HG03097 (cell line): ENCODE measurements around the gene CLDN9.

Experiments
- ATAC-seq: cut with Tn5 transposase; IDR thresholded peaks from one replicate; pipeline ENCODE4 v1.9.1; 2021; ENCODE audit not compliant: unreplicated experiment, low FRiP score

CLDN9 gene

DNA sequence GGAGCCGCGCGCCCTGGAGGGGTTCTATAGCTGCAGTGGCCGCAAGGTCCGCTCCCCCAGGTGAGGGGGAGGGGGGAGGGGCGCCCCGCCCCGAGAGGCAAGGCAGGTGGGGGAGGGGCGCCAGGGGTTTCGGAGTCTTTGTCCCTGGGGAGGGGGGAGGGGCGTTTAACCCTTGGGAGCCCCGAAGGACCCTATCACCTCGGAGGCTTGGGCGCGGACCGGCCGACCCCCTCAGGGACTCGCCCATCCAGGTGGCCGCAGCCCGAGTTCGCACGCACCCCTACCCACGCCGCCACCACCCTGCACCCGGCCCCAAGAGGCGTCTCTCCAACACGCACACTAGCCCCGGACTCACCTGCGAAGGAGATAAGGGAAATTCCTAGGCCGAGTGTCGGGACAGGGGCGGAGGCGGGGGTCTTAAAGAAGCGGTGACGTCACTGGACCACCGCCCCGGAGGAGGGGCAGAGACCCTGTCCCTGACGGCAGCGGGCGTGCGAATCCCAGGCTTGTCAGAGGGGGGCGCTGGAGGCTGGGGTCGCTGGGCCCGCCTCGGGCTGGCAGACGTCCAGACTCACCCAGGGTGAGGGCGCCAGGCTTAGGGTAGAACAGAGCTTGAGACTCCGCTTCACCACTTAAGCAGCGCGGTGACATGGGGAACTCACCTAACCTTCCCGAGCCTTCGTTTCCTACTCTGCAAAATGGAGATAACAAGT lies 5.2 kb downstream of the CLDN9 start, which contains the start of gene CLDN6:
Gene CLDN6, minus strand, starts transcription at position 390 of the 713 bp plus-strand sequence. CDS start 2,162 bp downstream, outside the sequence.
- no peak for ATAC-seq

- ATAC-seq, result no peak
Observed at GRCh38 chr16:3019594-3020246, 7.0 kb downstream of the CLDN9 start.

- ATAC-seq, result no peak
Observed at GRCh38 chr16:3020247-3020603, 7.5 kb downstream of the CLDN9 start, which contains the start of gene TNFRSF12A. TSS of gene TNFRSF12A (plus strand) at chr16:3020368. CDS start at chr16:3020398, 30 bp downstream.

DNA sequence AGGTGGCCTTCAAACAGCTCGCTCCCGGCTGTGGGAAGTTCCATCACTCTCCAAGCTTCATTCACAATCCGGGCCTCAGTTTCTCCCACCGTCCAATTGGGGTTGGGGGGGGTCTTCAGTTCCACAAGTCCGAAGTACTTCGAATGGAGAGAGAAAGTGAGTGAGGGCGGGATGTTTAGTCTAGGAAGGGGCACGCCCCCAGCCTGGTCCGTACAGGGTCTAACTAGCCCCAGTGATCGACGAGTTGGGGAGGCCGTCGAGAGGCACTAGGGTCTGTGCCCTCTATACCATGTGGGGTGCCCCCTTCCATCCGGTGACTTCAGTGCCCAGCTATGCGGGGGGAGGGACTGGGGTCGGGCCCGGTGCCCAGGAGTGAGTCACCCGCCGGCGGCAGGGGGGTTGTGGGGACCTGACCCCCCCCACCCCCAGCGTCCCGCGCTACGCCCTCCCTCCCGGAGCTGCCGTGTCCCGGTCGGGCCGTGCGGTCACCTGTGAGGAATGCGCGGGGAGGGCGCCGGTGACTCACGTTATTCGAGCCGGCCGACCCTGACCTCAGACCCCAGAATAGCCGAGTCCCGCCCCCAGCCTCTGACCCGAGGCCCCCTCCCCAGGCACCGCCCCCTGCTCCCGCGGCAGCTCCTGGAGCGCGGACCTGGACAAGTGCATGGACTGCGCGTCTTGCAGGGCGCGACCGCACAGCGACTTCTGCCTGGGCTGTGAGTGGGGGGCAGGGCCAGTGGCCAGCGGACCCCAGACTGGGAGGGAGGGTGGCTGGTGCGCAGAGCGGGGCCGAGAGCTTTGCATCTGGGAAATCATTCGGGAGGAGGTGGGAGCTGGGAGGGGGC lies 8.1 kb downstream of the CLDN9 start:
- ATAC-seq, result no peak

DNA sequence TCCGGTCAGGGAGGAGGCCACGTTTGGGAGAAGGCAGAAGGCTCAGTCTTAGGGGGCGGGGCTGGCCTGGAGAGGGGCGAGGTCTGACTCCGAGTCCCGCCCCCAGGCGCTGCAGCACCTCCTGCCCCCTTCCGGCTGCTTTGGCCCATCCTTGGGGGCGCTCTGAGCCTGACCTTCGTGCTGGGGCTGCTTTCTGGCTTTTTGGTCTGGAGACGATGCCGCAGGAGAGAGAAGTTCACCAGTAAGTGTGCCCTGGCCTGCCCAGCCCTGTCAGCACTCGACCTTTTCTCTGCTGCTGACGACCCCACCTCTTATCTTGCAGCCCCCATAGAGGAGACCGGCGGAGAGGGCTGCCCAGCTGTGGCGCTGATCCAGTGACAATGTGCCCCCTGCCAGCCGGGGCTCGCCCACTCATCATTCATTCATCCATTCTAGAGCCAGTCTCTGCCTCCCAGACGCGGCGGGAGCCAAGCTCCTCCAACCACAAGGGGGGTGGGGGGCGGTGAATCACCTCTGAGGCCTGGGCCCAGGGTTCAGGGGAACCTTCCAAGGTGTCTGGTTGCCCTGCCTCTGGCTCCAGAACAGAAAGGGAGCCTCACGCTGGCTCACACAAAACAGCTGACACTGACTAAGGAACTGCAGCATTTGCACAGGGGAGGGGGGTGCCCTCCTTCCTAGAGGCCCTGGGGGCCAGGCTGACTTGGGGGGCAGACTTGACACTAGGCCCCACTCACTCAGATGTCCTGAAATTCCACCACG lies 8.9 kb downstream of the CLDN9 start:
- ATAC-seq, result no peak

DNA sequence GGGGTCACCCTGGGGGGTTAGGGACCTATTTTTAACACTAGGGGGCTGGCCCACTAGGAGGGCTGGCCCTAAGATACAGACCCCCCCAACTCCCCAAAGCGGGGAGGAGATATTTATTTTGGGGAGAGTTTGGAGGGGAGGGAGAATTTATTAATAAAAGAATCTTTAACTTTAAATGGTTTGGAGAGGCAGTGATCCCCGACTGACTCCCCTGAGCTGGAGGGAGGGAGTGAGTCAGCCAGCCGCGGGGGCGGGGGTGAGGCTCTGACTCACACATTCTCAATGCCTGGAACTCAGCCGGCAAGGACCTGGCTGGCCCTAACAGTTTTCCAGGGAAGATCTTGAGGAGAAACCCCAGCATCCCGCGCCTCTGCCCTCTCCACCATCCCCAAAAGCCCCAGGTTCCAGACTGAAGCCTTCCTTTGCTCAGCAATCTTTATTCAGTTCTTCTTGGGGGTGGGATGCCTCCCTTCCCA lies 9.5 kb downstream of the CLDN9 start:
- no peak for ATAC-seq

DNA sequence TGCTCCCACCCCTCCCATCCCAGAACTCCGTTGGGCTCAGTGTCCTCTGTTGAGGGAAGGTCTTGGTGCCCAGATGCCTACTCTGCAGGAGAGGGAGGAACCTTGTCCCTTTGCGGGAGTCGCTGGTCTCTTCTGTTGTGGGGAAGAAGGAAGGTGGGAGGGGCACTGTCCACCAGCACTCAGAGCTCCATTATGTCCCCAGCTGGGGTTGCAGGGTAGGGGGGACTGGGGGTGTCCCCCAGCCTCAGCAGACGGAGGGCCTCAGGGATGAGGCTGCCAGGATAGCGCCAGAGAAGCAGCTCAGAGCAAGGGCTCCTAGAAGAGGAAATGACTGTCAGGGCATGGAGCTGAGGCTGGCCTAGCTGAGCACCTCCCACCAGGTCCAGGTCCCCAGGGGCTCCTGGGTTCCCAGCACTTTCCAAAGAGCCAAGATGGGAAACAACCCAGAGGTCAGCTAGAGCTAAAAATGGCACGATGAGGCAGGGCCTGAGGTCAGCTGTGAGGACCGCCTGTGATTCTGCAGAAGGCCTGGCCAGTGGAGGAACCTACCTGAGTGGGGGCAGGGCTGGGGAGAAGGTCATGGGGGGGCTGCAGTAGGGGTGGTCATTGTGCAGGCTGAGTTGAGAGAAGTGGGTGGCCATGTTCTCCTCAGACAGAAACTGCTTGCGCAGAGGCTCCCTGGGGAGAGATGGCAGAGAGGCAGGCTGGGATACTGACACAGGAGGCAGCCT lies 10.1 kb downstream of the CLDN9 start:
- ATAC-seq, result no peak

DNA sequence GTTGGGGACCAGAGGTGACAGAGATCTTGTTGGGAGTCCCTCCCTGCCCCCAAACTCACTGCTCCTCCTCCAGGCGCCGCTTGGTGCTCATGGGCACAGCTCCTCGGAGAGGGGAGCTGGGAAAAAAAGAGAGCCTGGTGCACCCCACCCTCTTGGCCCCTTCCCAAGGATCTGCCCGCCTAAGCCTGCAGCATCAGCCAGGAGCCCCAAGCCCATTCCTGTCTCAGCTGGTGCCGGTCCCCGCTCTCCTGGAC lies 10.6 kb downstream of the CLDN9 start:
- ATAC-seq, result no peak

GRCh38 chr16:3023669-3024478 lies 11.2 kb downstream of the CLDN9 start, which contains the start of the genes HCFC1R1 and THOC6:
TSS of gene HCFC1R1 (minus strand) at chr16:3023942. CDS start at chr16:3023941, 1 bp downstream.
TSS of gene THOC6 (plus strand) at chr16:3024035. CDS start at chr16:3024327, 292 bp downstream.
- peak; percentile 63 for ATAC-seq

- no peak for ATAC-seq
Observed at GRCh38 chr16:3025032-3026002, 12.6 kb downstream of the CLDN9 start.

DNA sequence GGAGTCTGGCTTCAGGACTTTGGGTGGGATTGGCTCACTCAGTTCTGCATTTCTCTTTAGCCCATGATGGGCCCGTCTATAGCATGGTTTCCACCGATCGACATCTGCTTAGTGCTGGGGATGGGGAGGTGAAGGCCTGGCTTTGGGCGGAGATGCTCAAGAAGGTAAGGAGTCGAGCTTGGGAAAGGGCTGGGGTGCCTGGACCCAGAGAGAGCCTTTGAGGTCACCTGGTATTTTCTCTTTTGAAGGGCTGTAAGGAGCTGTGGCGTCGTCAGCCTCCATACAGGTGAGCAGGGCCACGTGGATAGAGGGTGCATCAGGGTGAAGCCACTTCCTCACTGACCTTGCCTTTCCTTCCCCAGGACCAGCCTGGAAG lies 13.3 kb downstream of the CLDN9 start:
- ATAC-seq, result no peak

DNA sequence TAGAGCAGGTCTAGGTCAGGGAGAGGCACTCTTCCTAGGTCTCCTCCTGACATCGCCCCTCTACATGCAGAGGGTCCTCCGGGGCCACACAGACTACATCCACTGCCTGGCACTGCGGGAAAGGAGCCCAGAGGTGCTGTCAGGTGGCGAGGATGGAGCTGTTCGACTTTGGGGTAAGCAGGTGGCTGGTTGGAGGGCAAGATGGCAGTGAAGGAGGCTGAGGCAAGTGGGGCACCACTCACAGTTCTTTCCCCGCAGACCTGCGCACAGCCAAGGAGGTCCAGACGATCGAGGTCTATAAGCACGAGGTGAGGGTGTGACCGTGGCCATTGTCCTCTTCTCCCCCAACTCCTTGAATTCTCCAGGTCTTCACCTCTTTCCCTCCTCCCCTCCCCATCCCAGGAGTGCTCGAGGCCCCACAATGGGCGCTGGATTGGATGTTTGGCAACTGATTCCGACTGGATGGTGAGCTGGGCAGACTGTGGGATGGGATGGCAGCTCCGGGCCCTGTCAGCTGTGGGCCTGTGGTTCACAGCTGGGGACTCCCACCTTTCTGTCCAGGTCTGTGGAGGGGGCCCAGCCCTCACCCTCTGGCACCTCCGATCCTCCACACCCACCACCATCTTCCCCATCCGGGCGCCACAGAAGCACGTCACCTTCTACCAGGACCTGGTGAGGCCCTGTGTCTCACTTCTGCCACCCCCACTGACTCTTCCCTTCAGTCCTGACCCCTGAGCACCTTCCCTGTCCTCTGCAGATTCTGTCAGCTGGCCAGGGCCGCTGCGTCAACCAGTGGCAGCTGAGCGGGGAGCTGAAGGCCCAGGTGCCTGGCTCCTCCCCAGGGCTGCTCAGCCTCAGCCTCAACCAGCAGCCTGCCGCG lies 14.1 kb downstream of the CLDN9 start:
- no peak for ATAC-seq

DNA sequence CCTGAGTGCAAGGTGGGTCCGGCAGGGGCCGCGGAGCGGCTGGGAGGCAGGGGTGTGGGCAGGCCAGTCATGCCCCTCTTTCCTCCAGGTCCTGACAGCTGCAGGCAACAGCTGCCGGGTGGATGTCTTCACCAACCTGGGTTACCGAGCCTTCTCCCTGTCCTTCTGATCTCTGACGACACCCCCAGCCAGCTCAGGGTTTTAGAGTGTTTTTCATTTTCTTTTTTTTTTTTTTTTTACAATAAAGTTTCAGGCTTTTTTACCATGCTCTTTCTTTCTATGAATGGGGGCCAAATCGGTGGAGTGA lies 14.7 kb downstream of the CLDN9 start:
- ATAC-seq, result no peak

GRCh38 chr16:3027983-3028715 lies 15.4 kb downstream of the CLDN9 start:
- ATAC-seq, result peak; percentile 29

- ATAC-seq, result no peak
Observed at GRCh38 chr16:3028716-3029319, 16.1 kb downstream of the CLDN9 start.
